GM12878 (cell line): Measurements from ENCODE around the gene METTL5. TPM values are rescaled to one million over a fixed set of nuclear protein-coding genes. Genes with fewer than 3 reads are reported as not detected.

Experiments
- ATAC-seq: fragments of 200-7000 bp; cut with Tn5 transposase; 3 replicates; pipeline ENCODE4 v1.9.1; 2020; ENCODE audit warnings: mild to moderate bottlenecking, moderate library complexity
- BruUV-seq: library from RNA; stranded (reverse); fragments of 400-500 nt; replicated peaks from 2 replicates; lab custom pipeline; 2021; lab: Mats Ljungman, UMichigan
- CTCF ChIA-PET: fragments of 300-600 bp; sonication (Branson Sonifier 250); formaldehyde crosslinking; extraction: SDS; loops from one replicate; lab custom pipeline; 2021; ENCODE audit warnings: inconsistent platforms; lab: Yijun Ruan, JAX
- POLR2A ChIA-PET: fragments of 350-600 bp; formaldehyde crosslinking; extraction: SDS; loops from one replicate; lab custom pipeline; 2021; ENCODE audit warnings: inconsistent platforms; lab: Charles Lee
- RAD21 ChIA-PET: fragments of 300-600 bp; sonication (Branson Sonifier 250); formaldehyde crosslinking; loops from one replicate; lab custom pipeline; 2023; ENCODE audit warnings: antibody characterized with exemption; ENCODE audit not compliant: unreplicated experiment; lab: Charles Lee
- SMC1A ChIA-PET: fragments of 300-600 bp; sonication (Branson Sonifier 250); formaldehyde crosslinking; loops from one replicate; lab custom pipeline; 2023; ENCODE audit not compliant: unreplicated experiment, uncharacterized antibody; lab: Charles Lee
- DNase-seq: peaks from one replicate; pipeline ENCODE4 v3.0.0-alpha.2; 2011; ENCODE audit warnings: low read depth, low spot score
- FAIRE-seq: peaks from 3 replicates; lab custom pipeline; 2011; peaks lifted over from hg19 to GRCh38; lab: Jason Lieb, UNC
- H2AFZ ChIP-seq: 2 replicates; pipeline ENCODE4 v1.6.0; 2011; ENCODE audit warnings: low read depth, low read length, control low read depth; ENCODE audit not compliant: control insufficient read depth
- H3K27ac ChIP-seq: 2 replicates; pipeline ENCODE4 v1.5.1; 2011; ENCODE audit warnings: control low read depth; ENCODE audit not compliant: control insufficient read depth, insufficient read depth
- H3K27me3 ChIP-seq, 2 experiments: replicated peaks in 1 of 2; 2 replicates each; pipeline versions ENCODE4 v1.6.0 to v1.6.1; 2011; ENCODE audit warnings: low read length in 1 of 2; ENCODE audit not compliant: control insufficient read depth in 2 of 2, insufficient read depth in 2 of 2
- H3K36me3 ChIP-seq, 2 experiments: 2 replicates each; pipeline ENCODE4 v1.5.1; 2011; ENCODE audit warnings: low read length in 1 of 2; ENCODE audit not compliant: control insufficient read depth in 2 of 2, insufficient read depth in 2 of 2
- H3K4me1 ChIP-seq: 2 replicates; pipeline ENCODE4 v1.6.1; 2011; ENCODE audit warnings: mild to moderate bottlenecking, low read length, moderate library complexity, mixed read lengths; ENCODE audit not compliant: control insufficient read depth, insufficient read depth
- H3K4me2 ChIP-seq: 2 replicates; pipeline ENCODE4 v1.6.0; 2011; ENCODE audit warnings: control low read depth; ENCODE audit not compliant: control insufficient read depth, insufficient read depth
- H3K4me3 ChIP-seq: fragments of 200-600 bp; sonication (generic); 2 replicates; pipeline ENCODE4 v1.5.1; 2016
- H3K79me2 ChIP-seq: 2 replicates; pipeline ENCODE4 v1.6.0; 2011; ENCODE audit warnings: low read length; ENCODE audit not compliant: control insufficient read depth, insufficient read depth
- H3K9ac ChIP-seq: 2 replicates; pipeline ENCODE4 v1.8.0; 2011; ENCODE audit warnings: low read length, control low read depth, mixed read lengths; ENCODE audit not compliant: control insufficient read depth, insufficient read depth
- H3K9me3 ChIP-seq: replicated peaks from 3 replicates; pipeline ENCODE4 v1.5.1; 2011; ENCODE audit warnings: mild to moderate bottlenecking, low read length; ENCODE audit not compliant: control insufficient read depth, insufficient read depth
- H4K20me1 ChIP-seq: 2 replicates; pipeline ENCODE4 v1.6.0; 2011; ENCODE audit not compliant: control insufficient read depth, insufficient read depth
- HDAC2 ChIP-seq: fragments of 200-600 bp; sonication (generic); IDR thresholded peaks from 2 replicates; pipeline ENCODE4 v1.6.1; 2017
- MAX ChIP-seq: IDR thresholded peaks from 2 replicates; pipeline ENCODE4 v1.6.1; 2012; ENCODE audit warnings: low read depth, low read length, improper control_type of control experiment
- NFIC ChIP-seq: IDR thresholded peaks from 2 replicates; pipeline ENCODE4 v1.6.1; 2012; ENCODE audit warnings: low read depth, mild to moderate bottlenecking, inconsistent platforms, low read length, moderate library complexity
- POLR2AphosphoS2 ChIP-seq: IDR thresholded peaks from 2 replicates; pipeline ENCODE4 v1.6.1; 2011; ENCODE audit warnings: low read depth, mild to moderate bottlenecking, low read length, improper control_type of control experiment, moderate library complexity
- POU2F2 ChIP-seq: IDR thresholded peaks from 3 replicates; pipeline ENCODE4 v1.6.1; 2011; ENCODE audit warnings: low read depth, mild to moderate bottlenecking, low read length, borderline replicate concordance
- RB1 ChIP-seq: fragments of 450-650 bp; formaldehyde crosslinking; IDR thresholded peaks from 2 replicates; pipeline ENCODE4 v1.6.1; 2017; ENCODE audit warnings: mild to moderate bottlenecking, borderline replicate concordance
- TCF7 ChIP-seq: IDR thresholded peaks from 2 replicates; pipeline ENCODE4 v1.6.1; 2014; ENCODE audit warnings: antibody characterized with exemption, borderline replicate concordance
- WGBS: methylation state at CpG from one replicate; pipeline ENCODE4 v1.1.6; 2016; ENCODE audit warnings: low lambda C conversion rate; ENCODE audit not compliant: insufficient replicate concordance, insufficient coverage; ENCODE audit errors: missing lambda C conversion rate; 5-methylcytosine and 5-hydroxymethylcytosine counted together
- in situ Hi-C: fragments of 300-500 bp; cut with MboI; formaldehyde crosslinking; loops from 9 replicates; pipeline ENCODE4 v1.14.3; 2018; ENCODE audit warnings: mixed read lengths
- intact Hi-C: fragments of 100-400 bp; cut with micrococcal nuclease; formaldehyde crosslinking; loops from one replicate; pipeline ENCODE4 v1.14.2; 2022; ENCODE audit not compliant: unreplicated experiment
- polyA plus RNA-seq, 11 experiments: library from polyadenylated mRNA; depleted of rRNA in 4 of 11; unstranded in 6 of 11; stranded (reverse) in 5 of 11; fragments of >200 nt; fragmentation: Nextera tagmentation in 4 of 11; fragmentation: Illumina TruSeq in 1 of 11; extraction: Ambion mirVana in 4 of 11; extraction: Trizol in 1 of 11; gene quantifications; 1 replicate in 1 of 11; 2 replicates in 10 of 11; pipeline versions ENCODE4 v1.2.1 to v1.2.3, GENCODE V29; 2011 to 2016; ENCODE audit warnings: inconsistent platforms in 2 of 11, missing spikeins in 2 of 11, low read depth in 1 of 11
- total RNA-seq, 4 experiments: library from RNA; depleted of rRNA in 3 of 4; stranded (reverse); fragments of >200 nt in 3 of 4; fragmentation: Illumina TruSeq in 1 of 4; extraction: Trizol in 1 of 4; gene quantifications; 2 replicates each; pipeline versions ENCODE4 v1.2.1 to v1.2.3, GENCODE V29; 2013 to 2021
- TF ChIP-seq, protein P1 (sequence below): fragments of 450-650 bp; IDR thresholded peaks from 2 replicates; pipeline ENCODE4 v1.6.1; 2016; ENCODE audit warnings: mild to moderate bottlenecking
- TF ChIP-seq, protein P2 (sequence below): fragments of 450-650 bp; formaldehyde crosslinking; IDR thresholded peaks from 2 replicates; pipeline ENCODE4 v1.4.0; 2020; ENCODE audit warnings: mild to moderate bottlenecking, moderate library complexity
- TF ChIP-seq, protein P3 (sequence below): IDR thresholded peaks from 2 replicates; pipeline ENCODE4 v1.6.1; 2011; ENCODE audit warnings: borderline replicate concordance, low read depth, mild to moderate bottlenecking, moderate library complexity, mixed read lengths, low read length; ENCODE audit not compliant: insufficient read depth; ENCODE audit errors: extremely low read length
- TF ChIP-seq, protein P4 (sequence below): fragments of 450-650 bp; IDR thresholded peaks from 2 replicates; pipeline ENCODE4 v1.6.1; 2017; ENCODE audit warnings: mild to moderate bottlenecking, moderate library complexity

METTL5 gene
- total and polyA plus RNA-seq, 10 of the 15 experiments (the other 5 are each of a cell fraction or from before 2014, with no cell fraction given), result 55.0 to 204 (median 87.4) TPM

- in situ Hi-C loops, result no loop called here
These were observed 721 bp downstream of the METTL5 start for GRCh38 chr2:169823996-169824372.

More at GRCh38 chr2:169823996-169824372, 721 bp downstream of the METTL5 start:
- Histone ChIP-seq H3K9me3 (no peaks in the 10 kb centered on the region), H3K36me3 (peaks cover 0 to 6% of the 10 kb centered on the region in 2 experiments; a peak in 2 of 4 replicates), H3K79me2 (peaks cover 43% of the 10 kb centered on the region), H3K4me2 (peak overlapping the region; percentile 80), H3K27ac (peak overlapping the region; percentile 62), H3K27me3 (no peaks in the 10 kb centered on the region), H3K9ac (peak overlapping the region; percentile 78), H2AFZ (peak overlapping the region; percentile 93), H3K4me3 (peak overlapping the region; percentile 81), H3K4me1 (peaks cover 8% of the 10 kb centered on the region; the same call in 1 of the 2 replicates), H4K20me1 (peaks cover 2% of the 10 kb centered on the region; the same call in 1 of the 2 replicates)
- RAD21 ChIA-PET, result interaction anchor here (1.2 to 1.8 kb wide), 7 partner anchors 11 to 108 kb away, joined by 3 to 11 read pairs (median 4); partner anchors contain the start of gene SSB
- ATAC-seq (peak; percentile 7), FAIRE-seq (no peak), DNase-seq (no peak)
- BruUV-seq, result TSS peak; percentile 75
- WGBS, result 22% methylated on average over 4 of the region's 4 CpGs
- SMC1A ChIA-PET, result interaction anchor here (0.6 to 1.6 kb wide), 8 partner anchors 9 to 346 kb away, joined by 3 to 8 read pairs (median 4); no protein-coding TSS in a partner anchor
- CTCF ChIA-PET, result interaction anchor here (0.7 to 2.7 kb wide), 26 partner anchors 9 to 363 kb away, joined by 3 to 21 read pairs (median 4); partner anchors contain the start of genes FASTKD1, KLHL41, PPIG and SSB
- POLR2A ChIA-PET, result interaction anchor here (1.4 kb wide), 1 partner anchor 9 kb away, joined by 3 read pairs; no protein-coding TSS in a partner anchor
- intact Hi-C loops, result loop anchor here (1.0 to 10.0 kb wide), 2 partner anchors 104 to 401 kb away; no protein-coding TSS in a partner anchor
- TF ChIP-seq, protein P1, sequence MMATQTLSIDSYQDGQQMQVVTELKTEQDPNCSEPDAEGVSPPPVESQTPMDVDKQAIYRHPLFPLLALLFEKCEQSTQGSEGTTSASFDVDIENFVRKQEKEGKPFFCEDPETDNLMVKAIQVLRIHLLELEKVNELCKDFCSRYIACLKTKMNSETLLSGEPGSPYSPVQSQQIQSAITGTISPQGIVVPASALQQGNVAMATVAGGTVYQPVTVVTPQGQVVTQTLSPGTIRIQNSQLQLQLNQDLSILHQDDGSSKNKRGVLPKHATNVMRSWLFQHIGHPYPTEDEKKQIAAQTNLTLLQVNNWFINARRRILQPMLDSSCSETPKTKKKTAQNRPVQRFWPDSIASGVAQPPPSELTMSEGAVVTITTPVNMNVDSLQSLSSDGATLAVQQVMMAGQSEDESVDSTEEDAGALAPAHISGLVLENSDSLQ, result no peak
- TF ChIP-seq, protein P2, sequence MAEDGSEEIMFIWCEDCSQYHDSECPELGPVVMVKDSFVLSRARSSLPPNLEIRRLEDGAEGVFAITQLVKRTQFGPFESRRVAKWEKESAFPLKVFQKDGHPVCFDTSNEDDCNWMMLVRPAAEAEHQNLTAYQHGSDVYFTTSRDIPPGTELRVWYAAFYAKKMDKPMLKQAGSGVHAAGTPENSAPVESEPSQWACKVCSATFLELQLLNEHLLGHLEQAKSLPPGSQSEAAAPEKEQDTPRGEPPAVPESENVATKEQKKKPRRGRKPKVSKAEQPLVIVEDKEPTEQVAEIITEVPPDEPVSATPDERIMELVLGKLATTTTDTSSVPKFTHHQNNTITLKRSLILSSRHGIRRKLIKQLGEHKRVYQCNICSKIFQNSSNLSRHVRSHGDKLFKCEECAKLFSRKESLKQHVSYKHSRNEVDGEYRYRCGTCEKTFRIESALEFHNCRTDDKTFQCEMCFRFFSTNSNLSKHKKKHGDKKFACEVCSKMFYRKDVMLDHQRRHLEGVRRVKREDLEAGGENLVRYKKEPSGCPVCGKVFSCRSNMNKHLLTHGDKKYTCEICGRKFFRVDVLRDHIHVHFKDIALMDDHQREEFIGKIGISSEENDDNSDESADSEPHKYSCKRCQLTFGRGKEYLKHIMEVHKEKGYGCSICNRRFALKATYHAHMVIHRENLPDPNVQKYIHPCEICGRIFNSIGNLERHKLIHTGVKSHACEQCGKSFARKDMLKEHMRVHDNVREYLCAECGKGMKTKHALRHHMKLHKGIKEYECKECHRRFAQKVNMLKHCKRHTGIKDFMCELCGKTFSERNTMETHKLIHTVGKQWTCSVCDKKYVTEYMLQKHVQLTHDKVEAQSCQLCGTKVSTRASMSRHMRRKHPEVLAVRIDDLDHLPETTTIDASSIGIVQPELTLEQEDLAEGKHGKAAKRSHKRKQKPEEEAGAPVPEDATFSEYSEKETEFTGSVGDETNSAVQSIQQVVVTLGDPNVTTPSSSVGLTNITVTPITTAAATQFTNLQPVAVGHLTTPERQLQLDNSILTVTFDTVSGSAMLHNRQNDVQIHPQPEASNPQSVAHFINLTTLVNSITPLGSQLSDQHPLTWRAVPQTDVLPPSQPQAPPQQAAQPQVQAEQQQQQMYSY (CRISPR knock-in tag), result no peak
- TF ChIP-seq RB1 (no peak), NFIC (no peak), POLR2AphosphoS2 (no peak), POU2F2 (no peak), TCF7 (no peak), MAX (no peak), HDAC2 (no peak)
- TF ChIP-seq, protein P3, sequence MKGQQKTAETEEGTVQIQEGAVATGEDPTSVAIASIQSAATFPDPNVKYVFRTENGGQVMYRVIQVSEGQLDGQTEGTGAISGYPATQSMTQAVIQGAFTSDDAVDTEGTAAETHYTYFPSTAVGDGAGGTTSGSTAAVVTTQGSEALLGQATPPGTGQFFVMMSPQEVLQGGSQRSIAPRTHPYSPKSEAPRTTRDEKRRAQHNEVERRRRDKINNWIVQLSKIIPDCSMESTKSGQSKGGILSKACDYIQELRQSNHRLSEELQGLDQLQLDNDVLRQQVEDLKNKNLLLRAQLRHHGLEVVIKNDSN, result no peak
- TF ChIP-seq, protein P4, sequence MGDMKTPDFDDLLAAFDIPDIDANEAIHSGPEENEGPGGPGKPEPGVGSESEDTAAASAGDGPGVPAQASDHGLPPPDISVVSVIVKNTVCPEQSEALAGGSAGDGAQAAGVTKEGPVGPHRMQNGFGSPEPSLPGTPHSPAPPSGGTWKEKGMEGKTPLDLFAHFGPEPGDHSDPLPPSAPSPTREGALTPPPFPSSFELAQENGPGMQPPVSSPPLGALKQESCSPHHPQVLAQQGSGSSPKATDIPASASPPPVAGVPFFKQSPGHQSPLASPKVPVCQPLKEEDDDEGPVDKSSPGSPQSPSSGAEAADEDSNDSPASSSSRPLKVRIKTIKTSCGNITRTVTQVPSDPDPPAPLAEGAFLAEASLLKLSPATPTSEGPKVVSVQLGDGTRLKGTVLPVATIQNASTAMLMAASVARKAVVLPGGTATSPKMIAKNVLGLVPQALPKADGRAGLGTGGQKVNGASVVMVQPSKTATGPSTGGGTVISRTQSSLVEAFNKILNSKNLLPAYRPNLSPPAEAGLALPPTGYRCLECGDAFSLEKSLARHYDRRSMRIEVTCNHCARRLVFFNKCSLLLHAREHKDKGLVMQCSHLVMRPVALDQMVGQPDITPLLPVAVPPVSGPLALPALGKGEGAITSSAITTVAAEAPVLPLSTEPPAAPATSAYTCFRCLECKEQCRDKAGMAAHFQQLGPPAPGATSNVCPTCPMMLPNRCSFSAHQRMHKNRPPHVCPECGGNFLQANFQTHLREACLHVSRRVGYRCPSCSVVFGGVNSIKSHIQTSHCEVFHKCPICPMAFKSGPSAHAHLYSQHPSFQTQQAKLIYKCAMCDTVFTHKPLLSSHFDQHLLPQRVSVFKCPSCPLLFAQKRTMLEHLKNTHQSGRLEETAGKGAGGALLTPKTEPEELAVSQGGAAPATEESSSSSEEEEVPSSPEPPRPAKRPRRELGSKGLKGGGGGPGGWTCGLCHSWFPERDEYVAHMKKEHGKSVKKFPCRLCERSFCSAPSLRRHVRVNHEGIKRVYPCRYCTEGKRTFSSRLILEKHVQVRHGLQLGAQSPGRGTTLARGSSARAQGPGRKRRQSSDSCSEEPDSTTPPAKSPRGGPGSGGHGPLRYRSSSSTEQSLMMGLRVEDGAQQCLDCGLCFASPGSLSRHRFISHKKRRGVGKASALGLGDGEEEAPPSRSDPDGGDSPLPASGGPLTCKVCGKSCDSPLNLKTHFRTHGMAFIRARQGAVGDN, result no peak
